ENCODE data around the gene TNIK. TPM values are rescaled to one million over a fixed set of nuclear protein-coding genes. Genes with fewer than 3 reads are reported as not detected.

TNIK gene
- 19.3 and 25.8 TPM in 2 replicates for total RNA-seq

GRCh38 chr3:171459942-171460724, at the start of gene TNIK:
TNIK (minus strand) TSS chr3:171460405; CDS start chr3:171460063, 342 bp downstream.
- peak; percentile 91 for DNase-seq (ENCODE audit: low read depth)

DNA sequence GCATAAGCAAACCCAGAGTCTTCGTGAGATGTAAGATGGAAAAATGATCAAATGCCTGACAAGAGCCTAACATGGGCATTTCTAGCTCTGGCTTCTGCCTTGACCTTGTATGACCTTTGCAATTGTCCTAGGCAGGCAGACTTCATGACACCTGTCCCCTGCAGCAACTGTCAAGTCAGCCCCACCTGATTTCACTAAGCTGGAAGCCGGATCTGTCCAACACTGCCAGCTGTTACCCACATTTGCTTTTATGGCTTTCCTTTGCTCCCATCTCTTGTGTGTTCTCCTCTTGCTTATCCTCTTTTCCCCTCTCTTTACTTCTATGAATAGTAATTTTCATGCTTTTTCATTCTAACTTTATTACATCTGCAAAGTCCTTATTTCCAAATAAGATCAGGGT, 48.5 kb upstream of the TNIK start:
- no peak for DNase-seq (ENCODE audit: low read depth)

- no peak for DNase-seq (ENCODE audit: low read depth)
These were observed 48.0 kb upstream of the TNIK start for GRCh38 chr3:171508206-171508605.

- no peak for DNase-seq (ENCODE audit: low read depth)
These were observed 46.6 kb upstream of the TNIK start for GRCh38 chr3:171506743-171507319.

GRCh38 chr3:171505822-171506333, 45.7 kb upstream of the TNIK start:
- no peak for DNase-seq (ENCODE audit: low read depth)

DNA sequence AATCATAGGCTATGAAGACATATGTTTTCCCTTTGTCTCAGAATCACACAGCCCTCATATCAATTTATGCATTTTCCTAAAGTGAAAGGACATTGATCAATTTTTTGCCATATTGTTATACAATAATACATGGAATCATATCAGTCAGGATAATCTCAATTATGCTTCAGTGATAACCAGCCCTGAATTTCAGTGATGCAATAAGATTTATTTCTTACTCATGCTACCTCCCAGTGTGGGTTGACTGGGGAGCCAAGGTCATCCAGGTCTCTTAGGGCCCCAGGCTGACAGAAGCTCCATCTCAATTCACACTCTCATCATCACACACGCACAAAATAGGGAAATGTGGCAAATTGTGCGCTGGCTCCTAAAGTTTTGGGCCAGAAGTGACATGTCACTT, 44.2 kb upstream of the TNIK start:
- no peak for DNase-seq (ENCODE audit: low read depth)

DNA sequence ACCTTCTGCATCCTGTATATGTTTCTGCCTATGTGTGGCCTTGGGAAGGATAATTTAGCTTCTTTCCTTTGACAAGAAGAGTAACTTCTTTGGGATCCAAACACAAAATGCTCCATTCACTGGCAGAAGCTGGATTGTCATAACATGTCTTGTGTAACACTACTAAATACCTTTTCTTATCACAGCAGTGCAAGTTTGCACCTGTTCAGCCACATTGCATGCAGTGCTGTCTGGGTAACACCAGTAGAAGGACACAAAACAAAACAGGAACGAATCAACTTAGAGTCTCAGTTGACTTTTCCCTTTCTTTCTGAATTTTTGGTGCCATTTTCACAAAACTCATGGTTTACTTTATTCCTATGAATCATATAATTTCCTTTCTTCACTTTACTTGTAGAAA, 43.6 kb upstream of the TNIK start:
- no peak for DNase-seq (ENCODE audit: low read depth)

DNA sequence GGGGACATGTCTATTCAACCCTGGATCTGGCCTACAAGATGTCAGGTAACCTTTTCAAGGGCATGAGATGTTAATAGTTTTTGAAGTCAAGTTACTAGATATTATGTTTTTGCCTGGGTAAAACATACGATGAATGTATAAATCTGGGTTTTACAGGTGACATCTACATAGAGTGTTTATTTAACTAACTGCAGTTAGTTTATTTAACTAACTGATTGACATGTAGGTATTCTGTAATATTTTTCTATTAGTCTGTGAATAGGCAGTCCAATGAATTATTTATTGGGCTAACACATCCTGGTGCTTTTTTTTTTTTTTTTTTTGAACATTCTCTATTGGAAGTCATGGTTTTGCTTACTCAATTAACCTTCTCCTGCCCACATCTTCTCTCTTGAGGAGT, 38.7 kb upstream of the TNIK start:
- DNase-seq (ENCODE audit: low read depth) = no peak

- no peak for DNase-seq (ENCODE audit: low read depth)
These were observed 37.3 kb upstream of the TNIK start for GRCh38 chr3:171497468-171497867.

DNA sequence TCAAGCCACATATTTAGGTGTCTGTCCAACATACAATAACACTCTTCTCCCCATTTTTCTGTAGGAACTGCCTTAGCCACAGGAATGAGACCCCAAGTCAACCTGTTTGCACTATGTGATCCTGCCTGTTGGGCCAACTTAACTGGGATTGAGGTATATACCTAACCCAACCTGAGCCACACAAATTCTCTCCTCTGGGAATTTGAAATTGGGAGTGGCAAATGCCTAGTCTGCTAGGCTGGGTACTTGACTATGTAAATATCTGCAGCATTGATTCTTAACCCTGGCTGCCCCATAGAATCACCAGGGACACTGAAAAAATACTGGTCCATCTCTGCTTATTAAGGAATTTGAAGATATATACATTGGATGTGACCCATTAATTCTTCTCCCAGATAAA, 35.2 kb upstream of the TNIK start:
- no peak for DNase-seq (ENCODE audit: low read depth)

GRCh38 chr3:171494457-171495109, 34.4 kb upstream of the TNIK start:
- no peak for DNase-seq (ENCODE audit: low read depth)

- DNase-seq (ENCODE audit: low read depth) = no peak
These were observed 31.2 kb upstream of the TNIK start for GRCh38 chr3:171491361-171491760.

DNA sequence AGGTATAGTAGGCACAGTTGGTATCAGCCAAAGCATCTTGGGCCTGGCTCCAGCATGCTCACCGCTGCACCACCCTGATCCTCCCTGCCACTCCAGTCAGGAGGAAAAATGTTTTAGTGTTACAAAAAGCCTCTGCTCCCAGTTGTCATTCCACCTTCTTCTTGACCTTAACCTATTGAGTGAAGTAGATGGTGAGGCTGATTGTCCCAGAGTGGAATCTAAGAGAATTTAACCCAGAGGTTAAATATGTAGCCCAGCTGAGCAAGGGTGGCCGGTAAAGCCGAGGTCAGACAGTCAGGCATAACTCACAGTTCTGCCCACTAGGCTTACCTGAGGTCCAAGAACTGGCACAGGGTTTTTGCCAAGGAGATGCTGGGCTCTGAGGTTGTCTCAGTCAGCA, 30.7 kb upstream of the TNIK start:
- DNase-seq (ENCODE audit: low read depth) = no peak

DNA sequence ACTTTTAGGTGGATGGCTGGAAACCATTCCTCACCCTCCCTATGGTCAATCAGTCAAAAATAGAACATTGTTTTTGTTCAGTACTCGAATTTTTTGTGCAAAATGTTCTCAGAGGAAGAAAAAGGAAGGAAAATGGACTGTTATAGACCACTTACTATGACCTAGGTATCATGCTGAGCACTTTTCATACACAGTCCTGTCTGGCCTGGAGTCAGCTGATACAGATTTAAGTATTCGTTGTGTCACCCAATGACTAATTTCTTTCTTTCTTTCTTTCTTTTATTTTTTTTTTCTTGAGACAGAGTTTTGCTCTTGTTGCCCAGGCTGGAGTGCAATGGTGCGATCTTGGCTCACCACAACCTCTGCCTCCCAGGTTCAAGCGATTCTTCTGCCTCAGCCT, 29.1 kb upstream of the TNIK start:
- DNase-seq (ENCODE audit: low read depth) = no peak

GRCh38 chr3:171488479-171488878, 28.3 kb upstream of the TNIK start:
- DNase-seq (ENCODE audit: low read depth) = no peak

- no peak for DNase-seq (ENCODE audit: low read depth)
These were observed 27.2 kb upstream of the TNIK start for GRCh38 chr3:171487382-171487781.

- no peak for DNase-seq (ENCODE audit: low read depth)
These were observed 25.1 kb upstream of the TNIK start for GRCh38 chr3:171485338-171485737.

DNA sequence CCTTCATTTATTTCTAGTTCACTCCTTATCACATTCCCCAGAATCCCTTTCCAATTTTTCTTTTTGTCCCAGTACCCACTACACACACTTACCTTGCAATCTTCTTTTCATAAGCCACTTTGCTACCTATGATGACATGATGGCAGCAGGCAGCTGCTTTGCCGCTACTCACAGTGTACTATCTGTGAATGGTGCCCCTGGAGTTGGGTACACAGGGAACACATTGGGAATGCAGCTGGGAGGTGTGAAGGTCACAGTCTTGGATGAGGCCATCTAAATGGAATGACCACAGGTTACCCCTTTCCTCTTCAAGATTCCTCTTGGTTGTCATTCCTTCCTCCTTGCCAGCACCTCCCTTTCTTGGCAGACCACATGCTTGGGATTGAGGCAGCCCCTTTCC, 20.8 kb upstream of the TNIK start:
- DNase-seq (ENCODE audit: low read depth) = no peak

GRCh38 chr3:171480526-171480925, 20.3 kb upstream of the TNIK start:
- peak; percentile 62 for DNase-seq (ENCODE audit: low read depth)

GRCh38 chr3:171476532-171477102, 16.4 kb upstream of the TNIK start:
- no peak for DNase-seq (ENCODE audit: low read depth)

DNA sequence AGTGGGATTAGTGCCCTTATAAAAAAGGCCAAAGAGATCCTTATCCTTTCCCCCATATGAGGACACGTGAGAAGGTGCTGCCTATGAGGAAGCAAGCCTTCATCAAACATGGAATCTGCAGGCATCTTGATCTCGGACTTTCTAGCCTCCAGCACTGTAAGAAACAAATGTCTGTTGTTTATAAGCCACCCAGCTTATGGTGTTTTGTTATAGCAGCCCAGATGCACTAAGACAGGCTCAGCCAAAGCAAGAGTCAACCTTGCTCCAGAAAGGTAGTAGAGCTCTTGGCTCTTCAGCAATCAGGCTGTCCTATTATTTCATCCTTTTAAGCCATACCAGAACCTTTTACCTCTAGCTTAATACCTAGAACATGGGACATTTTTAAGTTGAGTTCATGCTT, 12.3 kb upstream of the TNIK start:
- no peak for DNase-seq (ENCODE audit: low read depth)

- DNase-seq (ENCODE audit: low read depth) = no peak
These were observed 10.6 kb upstream of the TNIK start for GRCh38 chr3:171470714-171471227.

Measured in renal cortical epithelial cell (primary cell).